NCI-H345 treated with DMSO at 0.1 percent for 48 hours (cell line): ENCODE results near the gene ZNF639.

Source experiments
- DNase-seq: peaks from one replicate; lab custom pipeline; 2025; ENCODE audit not compliant: unreplicated experiment; lab: John Stamatoyannopoulos, UW

Gene ZNF639

GRCh38 chr3:179309225-179310078 is 13.4 kb upstream of the ZNF639 start:
- DNase-seq, result no peak

GRCh38 chr3:179318876-179319275 is 4.0 kb upstream of the ZNF639 start:
- no peak for DNase-seq

- DNase-seq, result peak; percentile 11
Observed at GRCh38 chr3:179321668-179322285, 1.1 kb upstream of the ZNF639 start.

GRCh38 chr3:179323197-179324110 is 623 bp downstream of the ZNF639 start:
- DNase-seq, result peak; percentile 45

- DNase-seq, result no peak
Observed at GRCh38 chr3:179324270-179324754, 1.5 kb downstream of the ZNF639 start.

- DNase-seq, result no peak
Observed at GRCh38 chr3:179330438-179330837, 7.6 kb downstream of the ZNF639 start.

GRCh38 chr3:179332240-179332639 is 9.4 kb downstream of the ZNF639 start:
- DNase-seq, result no peak

- DNase-seq, result no peak
Observed at GRCh38 chr3:179333084-179333483, 10.3 kb downstream of the ZNF639 start.

- DNase-seq, result no peak
Observed at GRCh38 chr3:179336345-179336929, 13.6 kb downstream of the ZNF639 start.

GRCh38 chr3:179347345-179348194 is 24.7 kb downstream of the ZNF639 start, which contains the start of gene MFN1:
MFN1 (plus strand) TSS chr3:179347709; CDS start chr3:179348852, 1,143 bp downstream.
- peak; percentile 98 for DNase-seq

GRCh38 chr3:179348325-179349013 is 25.6 kb downstream of the ZNF639 start:
- peak; percentile 8 for DNase-seq

- no peak for DNase-seq
Observed at GRCh38 chr3:179355996-179356395, 33.2 kb downstream of the ZNF639 start.

- no peak for DNase-seq
Observed at GRCh38 chr3:179363332-179363731, 40.5 kb downstream of the ZNF639 start.

GRCh38 chr3:179369621-179370020 is 46.8 kb downstream of the ZNF639 start:
- no peak for DNase-seq

GRCh38 chr3:179373938-179374337 is 51.1 kb downstream of the ZNF639 start:
- DNase-seq, result no peak

- DNase-seq, result no peak
Observed at GRCh38 chr3:179375091-179375999, 52.5 kb downstream of the ZNF639 start.

- no peak for DNase-seq
Observed at GRCh38 chr3:179376474-179376873, 53.6 kb downstream of the ZNF639 start.
